ENCODE results near the gene EEF2KMT. TPM values are rescaled to one million over a fixed set of nuclear protein-coding genes. Genes with fewer than 3 reads are reported as not detected.
"Not testable (repeated sequence)": the region's sequence is repeated elsewhere in the genome, so short reads cannot be mapped to it uniquely, and the experiment has no call there.

EEF2KMT gene
- total RNA-seq, 1 experiment from 2014 or later: 17.4 TPM

- no peaks in the 10 kb centered on the region for H3K36me3 ChIP-seq
- DNase-seq (ENCODE audit: low read depth in 1 of 2, low spot score in 2 of 2): no peak
- H3K9me3 ChIP-seq (replicated peaks): no peaks in the 10 kb centered on the region
- H3K4me1 ChIP-seq (replicated peaks): no peaks in the 10 kb centered on the region
- H3K4me3 ChIP-seq: no peak overlapping the region
- no peak overlapping the region for H3K27ac ChIP-seq
- peaks cover 7% of the 10 kb centered on the region for H3K27me3 ChIP-seq (replicated peaks)
Observed at GRCh38 chr16:5054876-5055865, 42.4 kb downstream of the EEF2KMT start.

- DNase-seq (ENCODE audit: low read depth in 1 of 2, low spot score in 2 of 2): no peak
- Histone ChIP-seq H3K27ac (no peak overlapping the region), H3K36me3 (no peaks in the 10 kb centered on the region), H3K9me3 (replicated peaks) (no peaks in the 10 kb centered on the region), H3K27me3 (replicated peaks) (peaks cover 13% of the 10 kb centered on the region; the same call in 1 of the 2 replicates), H3K4me3 (no peak overlapping the region), H3K4me1 (replicated peaks) (peaks cover 4% of the 10 kb centered on the region)
Observed at GRCh38 chr16:5046914-5047313, 50.7 kb downstream of the EEF2KMT start.

- Histone ChIP-seq H3K9me3 (replicated peaks) (no peaks in the 10 kb centered on the region), H3K27me3 (replicated peaks) (peaks cover 12% of the 10 kb centered on the region; the same call in 1 of the 2 replicates), H3K36me3 (no peaks in the 10 kb centered on the region), H3K4me1 (replicated peaks) (peaks cover 18% of the 10 kb centered on the region), H3K27ac (no peak overlapping the region), H3K4me3 (no peak overlapping the region)
- no peak for DNase-seq (ENCODE audit: low read depth in 1 of 2, low spot score in 2 of 2)
Observed at GRCh38 chr16:5045499-5046115, 52.0 kb downstream of the EEF2KMT start.

- not testable (repeated sequence) for H3K4me3 ChIP-seq; H3K27me3 ChIP-seq (replicated peaks); H3K9me3 ChIP-seq (replicated peaks); DNase-seq (ENCODE audit: low read depth in 1 of 2, low spot score in 2 of 2); H3K36me3 ChIP-seq; H3K27ac ChIP-seq
- H3K4me1 ChIP-seq (replicated peaks): peaks cover 19% of the 10 kb centered on the region
Observed at GRCh38 chr16:5044581-5044980, 53.0 kb downstream of the EEF2KMT start.

GRCh38 chr16:5044011-5044540, 53.5 kb downstream of the EEF2KMT start:
- DNase-seq (ENCODE audit: low read depth in 1 of 2, low spot score in 2 of 2): no peak
- Histone ChIP-seq H3K27ac (no peak overlapping the region), H3K36me3 (no peaks in the 10 kb centered on the region), H3K4me3 (no peak overlapping the region), H3K9me3 (replicated peaks) (no peaks in the 10 kb centered on the region), H3K27me3 (replicated peaks) (peaks cover 6% of the 10 kb centered on the region; the same call in 1 of the 2 replicates), H3K4me1 (replicated peaks) (peaks cover 19% of the 10 kb centered on the region)

GRCh38 chr16:5042574-5043171, 54.9 kb downstream of the EEF2KMT start:
- no peaks in the 10 kb centered on the region for H3K27me3 ChIP-seq (replicated peaks)
- H3K36me3 ChIP-seq: no peaks in the 10 kb centered on the region
- no peak for DNase-seq (ENCODE audit: low read depth in 1 of 2, low spot score in 2 of 2)
- H3K27ac ChIP-seq: no peak overlapping the region
- no peaks in the 10 kb centered on the region for H3K9me3 ChIP-seq (replicated peaks)
- H3K4me1 ChIP-seq (replicated peaks): peaks cover 19% of the 10 kb centered on the region
- H3K4me3 ChIP-seq: no peak overlapping the region

GRCh38 chr16:5041600-5042133, 55.9 kb downstream of the EEF2KMT start:
- Histone ChIP-seq H3K4me3 (no peak overlapping the region), H3K27me3 (replicated peaks) (no peaks in the 10 kb centered on the region), H3K27ac (no peak overlapping the region), H3K9me3 (replicated peaks) (no peaks in the 10 kb centered on the region), H3K4me1 (replicated peaks) (peaks cover 19% of the 10 kb centered on the region), H3K36me3 (no peaks in the 10 kb centered on the region)
- no peak for DNase-seq (ENCODE audit: low read depth in 1 of 2, low spot score in 2 of 2)

GRCh38 chr16:5040451-5040850, 57.1 kb downstream of the EEF2KMT start:
- DNase-seq (ENCODE audit: low read depth in 1 of 2, low spot score in 2 of 2): no peak
- peaks cover 19% of the 10 kb centered on the region for H3K4me1 ChIP-seq (replicated peaks)
- H3K4me3 ChIP-seq: no peak overlapping the region
- H3K36me3 ChIP-seq: no peaks in the 10 kb centered on the region
- no peaks in the 10 kb centered on the region for H3K9me3 ChIP-seq (replicated peaks)
- no peak overlapping the region for H3K27ac ChIP-seq
- H3K27me3 ChIP-seq (replicated peaks): no peaks in the 10 kb centered on the region

GRCh38 chr16:5036228-5037156, 61.1 kb downstream of the EEF2KMT start:
- H3K27me3 ChIP-seq (replicated peaks): no peaks in the 10 kb centered on the region
- no peak for DNase-seq (ENCODE audit: low read depth in 1 of 2, low spot score in 2 of 2)
- no peaks in the 10 kb centered on the region; the same call in 1 of the 2 replicates for H3K36me3 ChIP-seq
- H3K4me1 ChIP-seq (replicated peaks): peaks cover 23% of the 10 kb centered on the region
- H3K27ac ChIP-seq: no peak overlapping the region
- no peak overlapping the region for H3K4me3 ChIP-seq
- H3K9me3 ChIP-seq (replicated peaks): no peaks in the 10 kb centered on the region

- DNase-seq (ENCODE audit: low read depth in 1 of 2, low spot score in 2 of 2): no peak
- Histone ChIP-seq H3K4me3 (no peak overlapping the region), H3K36me3 (no peaks in the 10 kb centered on the region; the same call in 1 of the 2 replicates), H3K27ac (no peak overlapping the region), H3K9me3 (replicated peaks) (no peaks in the 10 kb centered on the region), H3K4me1 (replicated peaks) (peaks cover 17% of the 10 kb centered on the region), H3K27me3 (replicated peaks) (no peaks in the 10 kb centered on the region)
Observed at GRCh38 chr16:5035909-5036227, 61.7 kb downstream of the EEF2KMT start.
